Measurements from ENCODE around the gene SLC26A6. TPM values are rescaled to one million over a fixed set of nuclear protein-coding genes. Genes with fewer than 3 reads are reported as not detected.

Gene SLC26A6
- total and polyA plus RNA-seq, 2 donors from 2014 or later, result 15.4 to 20.6 TPM

DNA sequence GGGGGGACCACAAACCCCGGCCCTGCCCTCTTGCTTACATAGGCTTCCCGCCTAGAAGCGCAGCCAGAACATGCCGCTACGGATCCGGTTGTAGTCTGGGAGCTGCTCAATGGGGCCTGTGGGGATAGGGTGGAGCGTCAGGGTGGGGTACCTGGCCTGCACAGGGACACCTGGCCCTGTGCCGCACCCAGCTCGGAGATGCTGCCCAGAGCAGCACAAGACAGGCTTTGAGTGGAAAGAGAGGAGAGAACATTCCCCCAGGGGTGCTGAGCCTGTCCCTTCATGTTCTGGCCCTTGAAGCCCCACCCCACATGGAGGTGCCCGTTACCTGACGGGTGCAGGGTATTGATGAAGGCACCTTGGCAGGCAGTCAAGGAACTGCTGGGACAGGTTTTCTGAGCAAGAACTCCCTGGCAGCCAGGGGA, 36.2 kb downstream of the SLC26A6 start:
- H3K27me3 ChIP-seq (ENCODE audit: control insufficient read depth, insufficient read depth, low read length), result no peaks in the 10 kb centered on the region
- DNase-seq, result no peak
- peak overlapping the region in 1 of 3 donors; percentile 7 for H3K9ac ChIP-seq (ENCODE audit: low read length in 3 of 3)
- no peak overlapping the region for H3K4me3 ChIP-seq (ENCODE audit: low read length in 3 of 3)
- H3K36me3 ChIP-seq (ENCODE audit: control insufficient read depth in 2 of 3, insufficient read depth in 3 of 3, low read length in 3 of 3), result peaks cover 4 to 51% (median 40%) of the 10 kb centered on the region in 3 donors
- peaks cover 0 to 4% (median 0%) of the 10 kb centered on the region in 3 donors for H3K4me1 ChIP-seq (ENCODE audit: control insufficient read depth in 2 of 3, insufficient read depth in 2 of 3, low read depth in 1 of 3, low read length in 3 of 3)
- FAIRE-seq, result no peak
- intact Hi-C loops (cut with DNase I), result no loop called here
- TF ChIP-seq, protein P1, sequence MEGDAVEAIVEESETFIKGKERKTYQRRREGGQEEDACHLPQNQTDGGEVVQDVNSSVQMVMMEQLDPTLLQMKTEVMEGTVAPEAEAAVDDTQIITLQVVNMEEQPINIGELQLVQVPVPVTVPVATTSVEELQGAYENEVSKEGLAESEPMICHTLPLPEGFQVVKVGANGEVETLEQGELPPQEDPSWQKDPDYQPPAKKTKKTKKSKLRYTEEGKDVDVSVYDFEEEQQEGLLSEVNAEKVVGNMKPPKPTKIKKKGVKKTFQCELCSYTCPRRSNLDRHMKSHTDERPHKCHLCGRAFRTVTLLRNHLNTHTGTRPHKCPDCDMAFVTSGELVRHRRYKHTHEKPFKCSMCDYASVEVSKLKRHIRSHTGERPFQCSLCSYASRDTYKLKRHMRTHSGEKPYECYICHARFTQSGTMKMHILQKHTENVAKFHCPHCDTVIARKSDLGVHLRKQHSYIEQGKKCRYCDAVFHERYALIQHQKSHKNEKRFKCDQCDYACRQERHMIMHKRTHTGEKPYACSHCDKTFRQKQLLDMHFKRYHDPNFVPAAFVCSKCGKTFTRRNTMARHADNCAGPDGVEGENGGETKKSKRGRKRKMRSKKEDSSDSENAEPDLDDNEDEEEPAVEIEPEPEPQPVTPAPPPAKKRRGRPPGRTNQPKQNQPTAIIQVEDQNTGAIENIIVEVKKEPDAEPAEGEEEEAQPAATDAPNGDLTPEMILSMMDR (IDR thresholded peaks at IDR 0.05; ENCODE audit: borderline replicate concordance, extremely low read depth, insufficient read depth), result no peak
- peak overlapping the region; percentile 3 to 33 for H3K27ac ChIP-seq (ENCODE audit: low read depth in 2 of 2, low read length in 2 of 2)
- H3K9me3 ChIP-seq (ENCODE audit: control insufficient read depth in 2 of 3, insufficient read depth in 1 of 3, low read length in 3 of 3), result no peaks in the 10 kb centered on the region

GRCh38 chr3:48598323-48599076, 36.8 kb downstream of the SLC26A6 start:
- H3K27ac ChIP-seq (ENCODE audit: low read depth in 2 of 2, low read length in 2 of 2), result peak overlapping the region; percentile 30 to 33
- H3K9me3 ChIP-seq (ENCODE audit: control insufficient read depth in 2 of 3, insufficient read depth in 1 of 3, low read length in 3 of 3), result no peaks in the 10 kb centered on the region
- no peak overlapping the region for H3K4me3 ChIP-seq (ENCODE audit: low read length in 3 of 3)
- DNase-seq (peak in 4 of 5 donors; percentile 82 to 96 (median 90)), FAIRE-seq (no peak)
- intact Hi-C loops (cut with DNase I), result no loop called here
- TF ChIP-seq, protein P1 (IDR thresholded peaks at IDR 0.05; ENCODE audit: borderline replicate concordance, extremely low read depth, insufficient read depth), result no peak
- no peak overlapping the region for H3K9ac ChIP-seq (ENCODE audit: low read length in 3 of 3)
- peaks cover 0 to 4% (median 0%) of the 10 kb centered on the region in 3 donors for H3K4me1 ChIP-seq (ENCODE audit: control insufficient read depth in 2 of 3, insufficient read depth in 2 of 3, low read depth in 1 of 3, low read length in 3 of 3)
- H3K36me3 ChIP-seq (ENCODE audit: control insufficient read depth in 2 of 3, insufficient read depth in 3 of 3, low read length in 3 of 3), result peaks cover 2 to 45% (median 35%) of the 10 kb centered on the region in 3 donors
- no peaks in the 10 kb centered on the region for H3K27me3 ChIP-seq (ENCODE audit: control insufficient read depth, insufficient read depth, low read length)

DNA sequence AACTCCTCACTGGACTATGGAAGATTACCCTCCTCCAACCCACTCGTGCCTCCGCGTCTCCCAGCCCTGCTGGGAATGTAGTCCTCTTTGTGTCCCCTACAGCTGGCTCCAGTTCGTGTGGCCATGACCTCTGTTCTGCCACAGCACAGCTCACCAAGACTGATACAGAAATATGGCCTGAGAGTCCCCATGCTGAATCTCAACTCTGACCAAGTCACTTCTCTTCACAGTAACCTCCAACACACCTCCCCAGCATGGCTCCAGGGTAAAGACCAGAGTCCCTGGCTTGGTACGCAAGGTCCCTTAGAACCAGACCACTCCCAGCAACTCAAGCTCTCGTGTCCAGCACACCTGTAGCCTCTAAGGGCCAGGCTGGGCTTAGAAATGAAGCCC, 37.9 kb downstream of the SLC26A6 start:
- no peak for FAIRE-seq
- Histone ChIP-seq H3K27ac (ENCODE audit: low read depth in 2 of 2, low read length in 2 of 2) (peak overlapping the region in 1 of 2 donors; percentile 2), H3K4me1 (ENCODE audit: control insufficient read depth in 2 of 3, insufficient read depth in 2 of 3, low read depth in 1 of 3, low read length in 3 of 3) (peaks cover 0 to 4% (median 0%) of the 10 kb centered on the region in 3 donors), H3K9ac (ENCODE audit: low read length in 3 of 3) (no peak overlapping the region), H3K27me3 (ENCODE audit: control insufficient read depth, insufficient read depth, low read length) (no peaks in the 10 kb centered on the region), H3K36me3 (ENCODE audit: control insufficient read depth in 2 of 3, insufficient read depth in 3 of 3, low read length in 3 of 3) (peaks cover 0 to 34% (median 27%) of the 10 kb centered on the region in 3 donors), H3K4me3 (ENCODE audit: low read length in 3 of 3) (no peak overlapping the region), H3K9me3 (ENCODE audit: control insufficient read depth in 2 of 3, insufficient read depth in 1 of 3, low read length in 3 of 3) (no peaks in the 10 kb centered on the region)
- intact Hi-C loops (cut with DNase I), result no loop called here
- no peak for DNase-seq
- TF ChIP-seq, protein P1 (IDR thresholded peaks at IDR 0.05; ENCODE audit: borderline replicate concordance, extremely low read depth, insufficient read depth), result no peak

Data from kidney (tissue), 14 donors.